PC-3 (cell line): ENCODE data around the gene METAP2.

Experiments
- EZH2 ChIP-seq: fragments of 300-600 bp; sonication (generic); IDR thresholded peaks from one replicate; pipeline ENCODE4 v1.6.1; 2017; ENCODE audit warnings: antibody characterized with exemption, mild to moderate bottlenecking, low read length; ENCODE audit not compliant: unreplicated experiment
- EZH2phosphoT487 ChIP-seq: fragments of 300-600 bp; sonication (generic); IDR thresholded peaks from 2 replicates; pipeline ENCODE4 v1.6.1; 2018; ENCODE audit warnings: mild to moderate bottlenecking, antibody characterized with exemption, low read length, borderline replicate concordance
- TF ChIP-seq, protein P1 (sequence below): fragments of 300-600 bp; sonication (generic); conservative IDR thresholded peaks from 2 replicates; pipeline ENCODE4 v1.5.1; 2017; ENCODE audit warnings: antibody characterized with exemption, low read depth, mild to moderate bottlenecking, low read length

GRCh38 chr12:95492462-95492861, 18.5 kb downstream of the METAP2 start:
- TF ChIP-seq, protein P1, sequence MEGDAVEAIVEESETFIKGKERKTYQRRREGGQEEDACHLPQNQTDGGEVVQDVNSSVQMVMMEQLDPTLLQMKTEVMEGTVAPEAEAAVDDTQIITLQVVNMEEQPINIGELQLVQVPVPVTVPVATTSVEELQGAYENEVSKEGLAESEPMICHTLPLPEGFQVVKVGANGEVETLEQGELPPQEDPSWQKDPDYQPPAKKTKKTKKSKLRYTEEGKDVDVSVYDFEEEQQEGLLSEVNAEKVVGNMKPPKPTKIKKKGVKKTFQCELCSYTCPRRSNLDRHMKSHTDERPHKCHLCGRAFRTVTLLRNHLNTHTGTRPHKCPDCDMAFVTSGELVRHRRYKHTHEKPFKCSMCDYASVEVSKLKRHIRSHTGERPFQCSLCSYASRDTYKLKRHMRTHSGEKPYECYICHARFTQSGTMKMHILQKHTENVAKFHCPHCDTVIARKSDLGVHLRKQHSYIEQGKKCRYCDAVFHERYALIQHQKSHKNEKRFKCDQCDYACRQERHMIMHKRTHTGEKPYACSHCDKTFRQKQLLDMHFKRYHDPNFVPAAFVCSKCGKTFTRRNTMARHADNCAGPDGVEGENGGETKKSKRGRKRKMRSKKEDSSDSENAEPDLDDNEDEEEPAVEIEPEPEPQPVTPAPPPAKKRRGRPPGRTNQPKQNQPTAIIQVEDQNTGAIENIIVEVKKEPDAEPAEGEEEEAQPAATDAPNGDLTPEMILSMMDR: no peak
- TF ChIP-seq EZH2: no peak
- TF ChIP-seq EZH2phosphoT487: no peak
